Stomach smooth muscle (tissue), 2 donors: ENCODE measurements around the gene JSRP1.

Experiments used
- H3K27ac ChIP-seq: one replicate; pipeline ENCODE4 v1.7.0; 2013; ENCODE audit warnings: mild to moderate bottlenecking, low read length, inconsistent platforms
- H3K27me3 ChIP-seq, 2 donors: one replicate each; pipeline ENCODE4 v1.7.0; 2013; ENCODE audit warnings: low read length in 2 of 2; ENCODE audit not compliant: insufficient read depth in 2 of 2, control insufficient read depth in 1 of 2
- H3K36me3 ChIP-seq, 2 donors: one replicate each; pipeline ENCODE4 v1.7.0; 2013; ENCODE audit warnings: low read length in 2 of 2; ENCODE audit not compliant: control insufficient read depth in 2 of 2, insufficient read depth in 2 of 2
- H3K4me1 ChIP-seq: one replicate; pipeline ENCODE4 v1.7.0; 2013; ENCODE audit warnings: low read length; ENCODE audit not compliant: control insufficient read depth, insufficient read depth
- H3K4me3 ChIP-seq, 2 donors: one replicate each; pipeline ENCODE4 v1.7.0; 2013; ENCODE audit warnings: low read length in 2 of 2
- H3K9ac ChIP-seq, 2 donors: one replicate each; pipeline ENCODE4 v1.7.0; 2013; ENCODE audit warnings: low read length in 2 of 2, mild to moderate bottlenecking in 1 of 2
- H3K9me3 ChIP-seq, 2 donors: one replicate each; pipeline ENCODE4 v1.7.0; 2013; ENCODE audit warnings: low read length in 2 of 2; ENCODE audit not compliant: control insufficient read depth in 2 of 2
- donor health status: healthy.
- donor health status: Pancreatic carcinoma.

Gene JSRP1, protein sequence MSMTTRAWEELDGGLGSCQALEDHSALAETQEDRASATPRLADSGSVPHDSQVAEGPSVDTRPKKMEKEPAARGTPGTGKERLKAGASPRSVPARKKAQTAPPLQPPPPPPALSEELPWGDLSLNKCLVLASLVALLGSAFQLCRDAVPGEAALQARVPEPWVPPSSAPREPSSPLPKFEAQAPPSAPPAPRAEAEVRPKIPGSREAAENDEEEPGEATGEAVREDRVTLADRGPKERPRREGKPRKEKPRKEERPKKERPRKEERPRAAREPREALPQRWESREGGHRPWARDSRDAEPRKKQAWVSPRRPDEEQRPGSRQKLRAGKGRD

DNA sequence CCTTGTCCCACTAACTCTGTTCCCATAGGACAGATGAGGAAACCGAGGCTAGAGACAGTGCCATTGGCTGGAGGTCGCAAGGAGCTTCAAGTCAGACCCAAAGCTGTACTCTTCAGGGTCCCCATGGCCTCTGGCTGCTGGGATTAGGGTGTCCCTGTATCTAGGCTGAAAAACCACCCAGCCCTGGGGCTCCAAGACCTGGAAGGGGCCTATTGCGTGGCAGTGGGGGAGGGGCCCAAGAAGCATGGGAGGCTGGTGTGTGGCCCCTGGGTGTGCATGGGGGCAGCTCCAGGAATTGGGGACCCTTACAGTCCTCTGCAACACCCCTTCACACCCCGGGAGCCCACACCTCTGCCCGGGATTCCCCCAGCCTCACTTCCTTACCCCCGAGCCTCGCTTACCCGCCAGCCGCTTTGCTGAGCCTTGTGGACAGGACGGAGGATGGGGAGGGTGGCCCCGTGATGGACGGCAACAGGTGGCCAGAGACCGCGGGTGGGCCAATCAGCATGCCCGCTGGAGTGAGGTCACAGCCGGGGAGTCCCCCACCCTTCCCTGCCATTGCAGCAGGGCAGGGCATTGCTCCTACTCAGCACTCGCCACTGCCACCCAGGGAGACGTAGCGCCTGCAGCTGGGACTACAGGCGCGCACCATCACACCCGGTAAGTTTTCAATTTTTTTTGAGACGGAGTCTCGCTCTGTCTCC lies at the start of gene JSRP1:
Gene JSRP1, minus strand, starts transcription at position 436 of the 704 bp plus-strand sequence. CDS start 1,103 bp downstream, outside the sequence.
- no peak within 1 kb of the TSS for H3K9ac ChIP-seq
- peaks cover 25 to 27% of the 10 kb centered on the region in 2 donors for H3K27me3 ChIP-seq
- H3K36me3 ChIP-seq: no peaks in the 10 kb centered on the region
- peaks cover 28% of the 10 kb centered on the region for H3K4me1 ChIP-seq
- no peaks in the 10 kb centered on the region for H3K9me3 ChIP-seq
- no peak within 1 kb of the TSS for H3K4me3 ChIP-seq
- H3K27ac ChIP-seq: no peak within 1 kb of the TSS

DNA sequence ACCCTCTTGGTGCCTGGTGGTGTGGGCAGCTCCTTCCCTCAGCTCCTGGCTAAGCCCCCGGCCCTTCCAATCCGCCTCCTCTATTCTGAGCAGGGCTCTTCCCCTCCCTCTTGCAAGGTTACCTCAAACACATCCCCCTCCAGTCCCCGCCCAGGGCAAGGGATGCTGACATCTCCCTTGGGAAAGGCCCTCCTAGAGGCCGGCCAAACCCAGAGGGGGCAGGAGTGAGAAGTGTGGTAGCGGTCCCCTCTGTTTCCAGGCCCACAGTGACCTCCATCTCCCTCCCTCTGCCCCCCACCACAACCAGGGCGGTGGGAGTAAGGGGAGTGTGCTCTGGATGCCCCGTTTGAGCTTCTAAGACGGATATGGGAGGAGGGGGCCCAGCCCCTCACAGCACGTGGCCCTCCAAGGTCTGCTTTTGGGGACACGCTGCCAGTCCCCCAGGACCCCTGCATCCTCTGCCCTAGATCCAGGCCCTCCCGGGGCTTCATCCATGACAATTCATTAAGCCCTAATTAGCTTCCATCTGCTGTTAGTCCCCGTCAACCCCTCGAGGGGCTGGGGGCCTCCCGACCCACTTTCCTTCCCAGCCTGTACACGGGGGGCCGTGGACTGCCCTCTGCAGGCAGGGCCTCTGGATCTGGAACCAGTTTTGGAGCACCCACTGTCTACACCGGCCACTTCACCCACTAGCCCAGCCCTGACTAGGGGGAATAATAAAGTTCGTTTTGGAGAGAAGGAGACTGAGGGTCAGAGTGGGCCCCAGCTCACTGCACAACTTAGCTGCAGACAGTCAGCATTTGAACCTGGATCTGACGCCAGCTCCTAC lies 49.4 kb upstream of the JSRP1 start:
- peaks cover 10% of the 10 kb centered on the region for H3K4me1 ChIP-seq
- H3K9ac ChIP-seq: no peak overlapping the region
- H3K9me3 ChIP-seq: no peaks in the 10 kb centered on the region
- peaks cover 46 to 49% of the 10 kb centered on the region in 2 donors for H3K27me3 ChIP-seq
- no peak overlapping the region for H3K27ac ChIP-seq
- no peak overlapping the region for H3K4me3 ChIP-seq
- no peaks in the 10 kb centered on the region for H3K36me3 ChIP-seq

- Histone ChIP-seq H3K27me3 (peaks cover 32% of the 10 kb centered on the region in 2 donors), H3K4me1 (peaks cover 10% of the 10 kb centered on the region), H3K9me3 (no peaks in the 10 kb centered on the region), H3K9ac (no peak overlapping the region), H3K36me3 (no peaks in the 10 kb centered on the region), H3K4me3 (no peak overlapping the region), H3K27ac (no peak overlapping the region)
Measured at GRCh38 chr19:2303211-2303798, 47.1 kb upstream of the JSRP1 start.

- Histone ChIP-seq H3K4me3 (no peak overlapping the region), H3K4me1 (peaks cover 8% of the 10 kb centered on the region), H3K36me3 (no peaks in the 10 kb centered on the region), H3K9me3 (no peaks in the 10 kb centered on the region), H3K27me3 (peaks cover 28 to 29% of the 10 kb centered on the region in 2 donors), H3K27ac (no peak overlapping the region), H3K9ac (no peak overlapping the region)
Measured at GRCh38 chr19:2302319-2303210, 46.3 kb upstream of the JSRP1 start.

GRCh38 chr19:2300533-2300932 lies 44.3 kb upstream of the JSRP1 start:
- H3K27me3 ChIP-seq: peaks cover 13 to 16% of the 10 kb centered on the region in 2 donors
- H3K27ac ChIP-seq: no peak overlapping the region
- no peaks in the 10 kb centered on the region for H3K36me3 ChIP-seq
- H3K9ac ChIP-seq: no peak overlapping the region
- no peak overlapping the region for H3K4me3 ChIP-seq
- H3K9me3 ChIP-seq: no peaks in the 10 kb centered on the region
- peaks cover 7% of the 10 kb centered on the region for H3K4me1 ChIP-seq

DNA sequence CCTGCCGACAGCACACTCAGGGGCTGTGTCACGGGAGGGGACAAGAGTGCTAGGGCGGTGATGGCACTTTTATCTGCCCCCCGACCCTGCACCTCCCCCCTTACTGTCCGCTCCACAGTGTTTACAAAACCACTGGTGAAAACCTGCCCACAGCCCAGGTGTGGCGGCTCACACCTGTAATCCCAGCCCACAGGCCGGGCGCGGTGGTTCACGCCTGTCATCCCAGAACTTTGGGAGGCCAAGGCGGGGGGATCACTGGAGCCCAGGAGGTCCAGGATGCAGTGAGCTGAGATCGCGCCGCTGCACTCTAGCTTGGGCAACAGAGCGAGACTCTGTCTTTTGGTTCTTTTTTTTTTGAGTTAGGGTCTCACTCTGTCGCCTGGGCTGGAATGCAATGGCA lies 39.9 kb upstream of the JSRP1 start:
- no peak overlapping the region for H3K27ac ChIP-seq
- no peaks in the 10 kb centered on the region for H3K9me3 ChIP-seq
- peaks cover 8% of the 10 kb centered on the region in 2 donors for H3K27me3 ChIP-seq
- peaks cover 18% of the 10 kb centered on the region for H3K4me1 ChIP-seq
- H3K36me3 ChIP-seq: no peaks in the 10 kb centered on the region
- no peak overlapping the region for H3K4me3 ChIP-seq
- no peak overlapping the region for H3K9ac ChIP-seq

DNA sequence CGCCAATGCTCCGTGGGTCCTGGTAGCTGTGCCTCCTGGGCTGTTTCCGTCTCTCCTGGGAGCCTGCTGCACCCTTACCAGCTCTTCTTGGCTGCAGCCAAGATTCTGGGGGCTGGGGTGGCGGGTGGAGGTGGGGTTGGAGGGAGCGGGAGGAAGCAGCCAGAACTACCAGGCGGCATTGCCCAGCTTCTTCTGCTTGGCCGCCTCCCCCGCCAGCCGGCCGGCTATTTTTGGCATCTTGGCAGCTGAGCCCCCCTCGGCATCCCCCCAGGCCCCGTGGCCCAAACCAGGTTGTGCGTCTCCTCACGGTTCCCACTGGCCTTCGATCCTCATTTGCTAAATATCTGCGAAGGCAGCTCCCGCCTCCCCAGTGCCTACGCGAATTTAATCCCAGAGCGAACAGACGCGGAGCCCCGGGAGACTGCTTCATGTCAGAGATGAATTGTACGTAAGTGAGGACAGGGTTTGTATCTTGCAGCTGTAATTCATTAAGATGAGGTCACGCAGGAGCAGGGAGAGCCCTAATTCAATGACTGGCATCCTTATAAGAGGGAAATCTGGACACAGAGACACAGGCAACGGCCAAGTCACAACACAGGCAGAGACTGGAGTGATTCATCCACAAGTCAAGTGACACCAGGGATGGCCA lies 38.6 kb upstream of the JSRP1 start:
- Histone ChIP-seq H3K27ac (peak overlapping the region; percentile 58), H3K27me3 (peaks cover 14 to 22% of the 10 kb centered on the region in 2 donors), H3K9me3 (no peaks in the 10 kb centered on the region), H3K4me3 (peak overlapping the region; percentile 55 to 61), H3K4me1 (peaks cover 31% of the 10 kb centered on the region), H3K9ac (no peak overlapping the region), H3K36me3 (no peaks in the 10 kb centered on the region)

DNA sequence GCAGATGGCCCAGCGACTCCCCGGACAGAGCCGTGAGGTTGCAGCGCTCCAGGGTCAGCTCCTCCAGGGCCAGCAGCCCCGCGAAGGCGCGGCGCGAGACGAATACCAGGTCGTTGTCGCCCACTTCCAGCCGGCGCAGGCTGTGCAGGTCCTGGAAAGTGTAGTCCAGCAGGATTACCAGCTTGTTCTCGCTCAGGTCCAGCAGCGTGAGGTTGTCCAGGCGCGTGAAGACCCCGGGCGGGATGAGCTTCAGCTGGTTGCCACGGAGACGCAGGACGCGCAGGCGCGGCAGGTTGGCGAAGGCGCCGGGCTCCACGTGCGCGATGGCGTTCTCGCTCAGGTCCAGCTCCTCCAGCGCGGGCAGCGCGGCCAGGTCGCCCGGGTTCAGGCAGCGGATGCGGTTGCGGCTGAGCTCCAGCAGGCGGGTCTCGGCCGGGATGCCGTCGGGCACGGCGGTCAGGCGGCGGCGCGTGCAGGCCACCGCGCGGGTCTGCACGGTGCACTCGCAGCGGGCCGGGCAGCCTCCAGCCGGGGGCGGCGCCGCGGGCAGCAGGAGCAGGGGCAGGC lies 35.1 kb upstream of the JSRP1 start:
- Histone ChIP-seq H3K4me3 (peak overlapping the region; percentile 27 to 64), H3K27me3 (peaks cover 24 to 37% of the 10 kb centered on the region in 2 donors), H3K9ac (no peak overlapping the region), H3K27ac (no peak overlapping the region), H3K9me3 (no peaks in the 10 kb centered on the region), H3K36me3 (no peaks in the 10 kb centered on the region), H3K4me1 (peaks cover 36% of the 10 kb centered on the region)

- H3K9ac ChIP-seq: no peak overlapping the region
- H3K4me1 ChIP-seq: peaks cover 36% of the 10 kb centered on the region
- H3K9me3 ChIP-seq: no peaks in the 10 kb centered on the region
- no peaks in the 10 kb centered on the region for H3K36me3 ChIP-seq
- no peak overlapping the region for H3K27ac ChIP-seq
- peak overlapping the region; percentile 27 to 64 for H3K4me3 ChIP-seq
- H3K27me3 ChIP-seq: peaks cover 24 to 37% of the 10 kb centered on the region in 2 donors
Measured at GRCh38 chr19:2290441-2291184, 34.4 kb upstream of the JSRP1 start.
